ENCODE data around the gene CLEC5A.

- TF ChIP-seq EZH2phosphoT487 (IDR thresholded peaks at IDR 0.05; ENCODE audit: insufficient read depth, low read depth), result no peak
- TF ChIP-seq EZH2 (IDR thresholded peaks at IDR 0.05; ENCODE audit: insufficient read depth, poor library complexity, severe bottlenecking), result no peak
Measured at GRCh38 chr7:141956084-141956483, 9.3 kb upstream of the CLEC5A start.
